Measurements from ENCODE around the gene ARAP3.

The ARAP3 gene

GRCh38 chr5:141669520-141669919, 12.5 kb downstream of the ARAP3 start:
- DNase-seq = no peak

DNA sequence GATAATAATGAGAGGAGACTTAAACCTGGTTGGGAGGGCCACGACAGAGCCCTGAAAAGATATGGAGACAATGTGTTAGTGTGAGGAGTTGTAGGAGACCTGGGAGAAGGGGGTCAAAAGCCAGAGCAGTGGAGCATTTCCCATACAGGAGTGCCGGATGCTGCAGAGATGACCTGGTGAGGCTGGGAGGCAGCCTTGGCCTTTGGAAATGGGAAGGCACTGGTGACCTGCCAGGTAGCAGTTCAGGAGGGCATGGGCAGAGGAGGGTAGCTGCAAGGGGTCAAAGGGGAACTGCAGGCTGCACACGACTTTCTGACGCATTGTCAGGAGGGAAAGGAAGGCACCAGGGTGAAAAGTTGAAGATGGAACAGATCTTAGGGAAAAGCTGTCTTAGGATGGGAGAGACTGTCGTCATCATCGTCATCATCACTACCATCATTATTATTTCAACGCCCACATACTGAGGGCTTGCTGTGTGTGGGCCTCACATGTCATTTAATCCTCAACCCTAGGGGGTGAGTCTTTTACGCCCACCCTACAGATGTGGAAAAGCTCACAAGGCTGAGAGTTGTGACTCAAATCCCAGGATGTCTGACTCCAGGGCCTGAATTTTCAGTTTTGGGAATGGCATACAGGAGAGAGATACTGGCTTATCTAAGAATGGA, 13.3 kb downstream of the ARAP3 start:
- no peak for DNase-seq

DNA sequence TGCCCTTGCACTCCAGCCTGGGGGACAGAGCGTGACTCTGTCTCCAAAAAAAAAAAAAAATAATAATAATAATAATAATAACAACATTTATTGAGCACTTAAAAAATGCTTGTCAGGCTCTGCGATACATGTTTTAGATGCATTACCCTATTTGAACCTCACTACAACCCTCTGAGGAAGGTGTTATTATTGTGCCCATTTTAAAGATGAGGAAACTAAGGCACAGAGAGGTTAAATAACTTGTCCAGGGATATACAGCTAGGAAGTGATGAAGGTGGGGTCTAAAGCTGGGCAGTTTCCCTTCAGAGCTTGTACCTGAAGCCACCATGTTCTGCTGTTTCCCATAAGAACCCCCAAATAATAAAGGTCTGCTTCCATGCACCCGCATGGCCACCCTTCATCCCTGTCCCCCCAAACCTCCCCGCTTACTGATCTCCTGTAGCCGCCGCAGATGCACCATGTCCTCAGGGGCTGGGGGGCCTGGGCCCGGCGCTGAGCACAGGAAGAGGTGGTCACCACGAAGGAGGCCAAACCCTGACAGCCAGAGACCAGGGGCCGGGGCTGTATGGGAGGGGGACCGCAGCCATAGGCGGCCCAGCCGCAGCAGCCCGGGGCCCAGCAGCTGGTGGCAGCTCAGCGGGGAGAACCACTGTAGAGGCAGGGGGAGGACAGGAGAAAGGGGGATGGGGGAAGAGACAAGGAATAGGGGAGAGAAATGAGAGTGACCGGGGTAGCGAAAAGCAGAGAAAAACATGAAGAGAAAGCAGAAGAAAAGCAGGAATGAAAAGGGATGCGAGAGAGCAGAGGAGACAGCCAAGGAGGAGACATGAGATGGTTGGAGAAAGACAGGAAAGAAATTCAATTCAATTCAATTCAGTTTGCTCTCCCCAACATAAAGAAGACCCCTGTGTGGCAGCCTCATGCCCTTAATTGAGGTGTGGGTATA, 15.8 kb downstream of the ARAP3 start:
- no peak for DNase-seq

DNA sequence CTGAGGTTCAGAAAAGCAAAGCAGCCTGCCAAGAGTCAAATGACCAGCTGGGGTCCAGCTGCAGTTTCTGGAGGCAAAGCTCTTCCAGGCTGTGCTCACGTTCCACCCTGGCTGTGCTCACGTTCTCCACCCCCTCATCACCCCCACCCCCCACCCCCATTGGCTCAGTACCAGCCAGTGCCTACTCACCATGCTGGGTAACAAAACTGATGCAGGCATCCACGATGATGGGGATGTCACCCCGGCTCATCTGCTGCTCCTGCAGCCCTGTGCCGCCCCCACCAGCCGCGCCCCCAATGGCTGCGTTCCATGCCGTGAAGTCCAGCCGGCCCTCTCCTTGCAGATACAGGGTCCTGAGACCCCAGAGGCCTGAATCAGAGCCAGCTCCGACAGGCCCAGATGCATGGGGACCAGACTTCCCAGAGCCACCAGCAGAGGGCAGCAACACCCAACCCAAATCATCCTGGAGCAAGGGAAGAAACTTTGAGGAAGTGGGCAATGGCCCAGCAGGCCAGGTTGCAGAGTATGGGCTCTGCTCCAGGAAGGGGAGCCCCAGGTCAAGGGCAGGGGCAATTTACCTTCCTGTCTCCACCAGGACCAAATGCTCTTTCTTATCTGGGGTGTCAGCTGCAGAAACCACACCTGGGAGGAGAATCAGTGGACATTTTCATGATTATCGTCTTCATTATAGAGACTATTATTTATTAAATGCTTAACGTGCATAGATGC, 17.1 kb downstream of the ARAP3 start:
- DNase-seq = no peak

DNA sequence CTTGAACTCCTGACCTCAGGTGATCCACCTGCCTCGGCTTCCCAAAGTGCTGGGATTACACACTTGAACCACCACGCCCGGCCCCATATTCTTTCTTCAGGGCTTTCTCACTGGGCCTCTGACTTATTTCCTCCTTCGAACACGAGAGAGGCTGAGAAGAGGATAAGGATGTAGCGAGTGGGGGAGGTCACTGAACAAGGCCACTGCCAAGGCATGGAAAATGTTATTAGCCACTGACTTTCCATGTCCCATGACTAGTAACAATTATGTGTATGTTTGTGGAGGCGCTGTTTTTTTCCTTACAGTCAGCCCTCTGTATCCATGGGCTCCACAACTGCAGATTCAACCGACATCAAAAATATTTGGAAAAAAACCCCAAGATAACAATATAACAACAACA, 18.5 kb downstream of the ARAP3 start:
- DNase-seq = no peak

GRCh38 chr5:141662028-141662427, 20.0 kb downstream of the ARAP3 start:
- no peak for DNase-seq

GRCh38 chr5:141657937-141658545, 24.0 kb downstream of the ARAP3 start:
- no peak for DNase-seq

DNA sequence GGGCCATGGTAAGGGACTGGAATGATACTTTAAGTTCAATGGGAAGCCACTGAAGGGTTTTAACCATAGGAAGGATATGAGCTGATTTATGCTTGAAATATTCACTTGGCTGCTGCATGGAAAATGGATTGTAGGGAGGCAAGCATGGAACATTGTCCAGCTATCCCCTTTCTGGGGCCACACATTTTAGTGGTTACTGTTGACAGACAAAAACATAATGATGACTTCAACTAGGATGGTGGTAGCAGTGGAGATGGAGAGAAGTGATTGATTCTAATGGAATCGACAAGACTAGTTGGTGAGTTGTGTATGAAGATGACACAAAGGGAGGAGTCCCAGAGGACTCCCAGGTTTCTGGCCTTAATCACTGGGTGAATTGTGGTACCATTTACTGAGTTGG, 24.6 kb downstream of the ARAP3 start:
- DNase-seq = no peak

DNA sequence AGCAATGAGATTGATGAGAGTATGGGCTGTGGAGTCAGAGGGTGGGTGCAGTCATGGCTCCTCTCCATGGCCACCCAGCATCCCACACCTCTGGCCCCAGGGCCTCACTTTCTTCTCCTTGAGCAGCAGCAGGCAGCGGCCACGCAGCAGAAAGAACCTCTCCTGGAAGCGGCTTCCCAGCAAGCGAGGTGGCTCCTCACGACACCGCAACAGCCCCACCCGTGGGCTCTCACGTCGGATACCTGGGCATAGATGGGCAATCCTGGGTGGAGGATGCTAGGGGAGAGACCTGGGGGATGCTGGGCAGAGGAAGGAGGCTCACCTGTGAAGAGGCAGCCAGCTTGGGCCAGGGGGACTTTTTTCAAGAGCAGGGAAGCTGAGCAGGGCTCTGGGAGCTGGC, 25.6 kb downstream of the ARAP3 start:
- no peak for DNase-seq

DNA sequence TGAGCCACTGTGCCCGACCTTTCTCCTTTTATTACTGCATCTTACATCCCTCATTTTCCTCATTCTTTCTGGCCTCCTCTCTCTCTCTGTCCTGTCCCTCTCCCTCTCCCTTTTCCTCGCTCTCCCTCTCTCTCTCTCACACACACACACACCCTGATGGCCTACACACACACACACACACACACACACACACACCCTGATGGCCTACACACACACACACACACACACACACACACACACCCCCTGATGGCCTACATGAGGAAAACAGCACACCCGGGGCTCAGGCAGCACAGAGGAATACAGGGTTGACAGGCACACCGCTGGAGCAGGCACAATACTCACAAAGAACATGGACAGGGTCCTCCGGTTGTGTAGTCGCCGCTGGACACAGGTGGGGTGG, 27.0 kb downstream of the ARAP3 start:
- no peak for DNase-seq

DNA sequence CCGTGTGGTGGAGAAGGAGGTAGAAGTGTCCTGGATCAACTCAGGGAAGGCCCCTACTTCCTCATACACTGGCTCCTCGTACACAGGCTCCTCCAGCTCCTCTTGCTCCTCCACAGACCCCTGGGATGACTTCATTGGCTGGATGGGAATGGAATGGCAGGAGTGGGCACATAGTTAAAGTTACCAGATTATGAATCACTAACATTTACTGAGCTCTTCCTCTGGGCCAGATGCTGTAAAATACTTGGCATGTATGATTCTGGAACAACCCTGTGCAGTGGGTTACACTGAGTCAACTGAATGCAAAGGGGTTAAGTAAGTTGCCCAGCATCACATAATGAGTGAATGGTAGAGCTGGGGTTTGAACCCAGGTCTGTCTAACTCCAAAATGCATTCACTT, 27.7 kb downstream of the ARAP3 start:
- DNase-seq = no peak

DNA sequence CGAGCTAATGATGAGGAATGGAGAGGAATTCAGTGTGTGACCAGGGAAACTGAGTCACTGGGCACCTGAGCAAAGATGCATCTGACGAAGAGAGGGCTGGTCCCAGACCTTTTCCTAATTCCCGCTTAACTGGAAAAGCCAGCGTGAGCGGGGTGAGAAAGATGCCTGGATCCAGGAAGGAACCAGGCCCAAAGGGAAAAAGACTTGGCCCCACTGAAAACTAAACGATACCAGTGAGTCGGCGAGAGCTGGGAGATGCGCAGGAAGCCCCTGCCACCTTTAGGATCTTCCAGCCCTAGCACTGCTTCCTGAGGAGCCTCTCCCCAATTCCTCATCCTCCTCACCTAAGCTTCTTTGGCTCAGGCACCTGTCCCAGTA, 30.3 kb downstream of the ARAP3 start:
- no peak for DNase-seq

DNA sequence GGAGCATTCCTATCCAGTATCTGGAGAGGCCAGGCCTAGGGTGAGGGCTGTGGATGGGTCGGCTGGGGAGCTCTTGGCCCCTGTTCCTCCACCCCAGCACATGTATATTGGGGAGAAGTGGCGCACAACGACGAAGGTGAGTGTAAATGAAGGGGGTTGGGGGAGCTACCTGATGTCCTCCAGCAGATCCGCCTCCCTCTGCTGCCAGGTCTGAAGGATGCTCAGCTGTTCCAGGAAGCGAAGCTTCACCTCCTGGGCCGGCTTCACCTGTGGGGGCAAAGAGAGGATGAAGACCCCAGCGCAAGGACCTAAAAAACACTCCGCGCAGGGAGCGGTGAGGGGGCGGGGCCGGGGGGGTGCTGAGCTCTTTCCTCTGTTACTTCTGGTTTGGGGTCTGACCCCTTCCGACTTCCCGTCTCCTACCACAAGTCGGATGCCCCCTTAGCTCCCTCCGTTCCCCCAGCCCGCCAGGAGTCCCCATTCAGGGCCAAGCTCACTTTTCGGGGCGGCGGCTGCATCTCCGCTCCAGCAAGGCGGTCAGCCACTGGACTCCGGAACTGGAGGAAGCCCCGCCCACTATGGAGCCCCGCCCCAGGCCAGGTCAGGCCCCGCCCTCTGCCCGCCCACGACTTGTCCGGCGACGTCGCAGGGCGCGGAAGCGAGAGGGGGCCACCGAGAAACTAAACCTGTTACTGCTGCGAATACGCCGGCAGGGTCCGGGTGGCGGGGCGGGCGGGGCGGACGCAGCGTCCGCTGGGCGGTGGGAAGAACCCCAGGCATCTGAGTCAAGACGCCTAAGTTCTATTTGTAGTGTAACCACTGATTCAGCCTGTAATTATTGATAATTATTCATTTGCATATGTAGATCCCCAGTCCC, 30.9 kb downstream of the ARAP3 start, which contains the start of gene FCHSD1:
FCHSD1 (minus strand) TSS at position 568 of the 877 bp plus-strand sequence; CDS start at position 518, 50 bp downstream.
- DNase-seq = no peak

GRCh38 chr5:141649972-141650371, 32.1 kb downstream of the ARAP3 start:
- DNase-seq = no peak

GRCh38 chr5:141649056-141649688, 32.9 kb downstream of the ARAP3 start:
- no peak for DNase-seq

DNA sequence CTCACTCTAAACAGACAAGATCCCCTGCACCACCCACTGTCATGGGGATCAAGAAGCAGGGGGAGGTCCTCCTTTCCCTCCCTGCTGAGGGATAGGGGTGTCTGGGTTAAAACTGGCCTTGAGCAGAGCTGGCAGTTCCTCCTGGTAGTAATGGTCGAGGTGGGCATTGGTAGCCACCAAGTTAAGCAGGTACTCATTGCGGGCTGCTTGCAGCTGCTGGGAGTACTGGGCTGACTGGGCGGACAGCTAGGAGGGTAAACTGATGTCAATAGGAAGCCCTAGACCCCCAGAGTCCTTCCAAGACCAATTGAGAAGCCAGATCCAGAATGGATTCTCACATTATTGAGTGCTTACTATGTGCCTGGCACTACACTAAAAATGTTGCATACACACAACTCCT, 34.2 kb downstream of the ARAP3 start:
- no peak for DNase-seq

DNA sequence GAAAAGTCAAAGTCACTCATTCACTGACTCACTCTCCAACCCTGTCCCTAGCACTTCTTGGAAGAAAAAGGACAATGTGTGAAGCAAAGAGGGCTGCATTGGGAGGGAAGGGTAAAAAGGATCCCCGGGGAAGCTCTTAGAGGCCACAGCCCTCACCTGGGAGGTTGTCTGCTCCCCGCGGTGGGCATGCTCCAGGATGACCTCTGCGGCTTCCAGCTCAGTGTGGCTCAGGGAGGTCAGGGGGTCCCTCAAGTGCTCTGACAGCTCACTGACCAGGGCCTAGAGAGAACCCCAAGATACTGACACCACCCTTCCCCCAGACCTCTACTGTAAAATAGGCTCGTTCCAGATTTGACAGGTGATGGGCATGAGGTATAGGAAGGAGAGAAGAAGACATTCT, 34.8 kb downstream of the ARAP3 start:
- no peak for DNase-seq

DNA sequence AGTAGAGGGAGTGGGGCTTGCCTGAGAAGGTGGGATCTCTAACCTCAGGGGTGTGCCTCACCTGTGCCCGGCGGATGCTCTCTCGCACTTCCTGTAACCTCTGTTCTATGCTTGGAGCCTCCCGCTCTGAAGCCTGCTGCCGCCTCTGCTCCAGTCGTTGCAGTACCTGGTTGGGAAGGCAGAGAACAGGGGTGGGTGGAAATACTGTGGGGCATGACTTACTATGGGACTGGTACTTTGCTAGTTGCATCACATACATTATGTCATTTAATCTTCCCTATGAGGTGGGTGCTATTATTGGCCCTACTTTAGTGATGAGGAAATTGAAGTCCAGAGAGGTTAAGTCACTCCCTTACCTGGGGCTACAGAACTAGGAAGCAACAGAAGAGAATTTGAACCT, 36.0 kb downstream of the ARAP3 start:
- no peak for DNase-seq

- no peak for DNase-seq
Observed at GRCh38 chr5:141641634-141642267, 40.3 kb downstream of the ARAP3 start.

GRCh38 chr5:141640698-141641097, 41.3 kb downstream of the ARAP3 start:
- no peak for DNase-seq

DNA sequence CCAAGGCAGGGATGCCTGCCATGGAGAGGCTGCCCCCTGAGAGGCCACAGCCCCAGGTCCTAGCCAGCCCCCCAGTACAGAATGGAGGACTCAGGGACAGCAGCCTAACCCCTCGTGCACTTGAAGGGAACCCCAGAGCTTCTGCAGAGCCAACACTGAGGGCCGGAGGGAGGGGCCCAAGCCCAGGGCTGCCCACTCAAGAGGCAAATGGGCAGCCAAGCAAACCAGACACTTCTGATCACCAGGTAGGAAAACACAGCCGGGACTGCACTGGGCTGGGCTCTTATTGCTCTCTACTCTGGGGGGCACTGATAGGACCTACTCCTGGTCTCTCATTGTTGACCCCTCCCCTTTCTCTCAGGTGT, 42.0 kb downstream of the ARAP3 start:
- DNase-seq = no peak
